Astrocyte of the spinal cord (primary cell): ENCODE data around the gene KRT75.

Experiments
- DNase-seq: peaks from one replicate; pipeline ENCODE4 v3.0.0; 2011; ENCODE audit warnings: low read depth, low spot score
- H3K4me3 ChIP-seq: 2 replicates; pipeline ENCODE4 v1.5.1; 2011; ENCODE audit warnings: low read depth, mild to moderate bottlenecking, low read length, moderate library complexity
- in situ Hi-C: cut with HindIII; loops from 2 replicates; pipeline ENCODE4 v1.10.0; 2017; ENCODE audit warnings: low sequenced_read_pairs
- TF ChIP-seq, protein P1 (sequence below): IDR thresholded peaks from 2 replicates; pipeline ENCODE4 v1.5.1; 2012; ENCODE audit warnings: low read depth, mild to moderate bottlenecking, low read length, inconsistent platforms

The KRT75 gene

GRCh38 chr12:52436828-52437474 lies 2.8 kb upstream of the KRT75 start:
- TF ChIP-seq, protein P1, sequence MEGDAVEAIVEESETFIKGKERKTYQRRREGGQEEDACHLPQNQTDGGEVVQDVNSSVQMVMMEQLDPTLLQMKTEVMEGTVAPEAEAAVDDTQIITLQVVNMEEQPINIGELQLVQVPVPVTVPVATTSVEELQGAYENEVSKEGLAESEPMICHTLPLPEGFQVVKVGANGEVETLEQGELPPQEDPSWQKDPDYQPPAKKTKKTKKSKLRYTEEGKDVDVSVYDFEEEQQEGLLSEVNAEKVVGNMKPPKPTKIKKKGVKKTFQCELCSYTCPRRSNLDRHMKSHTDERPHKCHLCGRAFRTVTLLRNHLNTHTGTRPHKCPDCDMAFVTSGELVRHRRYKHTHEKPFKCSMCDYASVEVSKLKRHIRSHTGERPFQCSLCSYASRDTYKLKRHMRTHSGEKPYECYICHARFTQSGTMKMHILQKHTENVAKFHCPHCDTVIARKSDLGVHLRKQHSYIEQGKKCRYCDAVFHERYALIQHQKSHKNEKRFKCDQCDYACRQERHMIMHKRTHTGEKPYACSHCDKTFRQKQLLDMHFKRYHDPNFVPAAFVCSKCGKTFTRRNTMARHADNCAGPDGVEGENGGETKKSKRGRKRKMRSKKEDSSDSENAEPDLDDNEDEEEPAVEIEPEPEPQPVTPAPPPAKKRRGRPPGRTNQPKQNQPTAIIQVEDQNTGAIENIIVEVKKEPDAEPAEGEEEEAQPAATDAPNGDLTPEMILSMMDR: no peak
- no peak overlapping the region for H3K4me3 ChIP-seq
- in situ Hi-C loops: no loop called here
- DNase-seq: no peak

- TF ChIP-seq, protein P1: no peak
- peak; percentile 45 for DNase-seq
- in situ Hi-C loops: no loop called here
- no peak overlapping the region for H3K4me3 ChIP-seq
Measured at GRCh38 chr12:52436000-52436827, 2.0 kb upstream of the KRT75 start.

GRCh38 chr12:52435659-52435999 lies 1.5 kb upstream of the KRT75 start:
- TF ChIP-seq, protein P1: no peak
- H3K4me3 ChIP-seq: no peak overlapping the region
- in situ Hi-C loops: no loop called here
- no peak for DNase-seq

- TF ChIP-seq, protein P1: no peak
- in situ Hi-C loops: no loop called here
- no peak for DNase-seq
- H3K4me3 ChIP-seq: no peak overlapping the region
Measured at GRCh38 chr12:52434760-52435530, 774 bp upstream of the KRT75 start.

DNA sequence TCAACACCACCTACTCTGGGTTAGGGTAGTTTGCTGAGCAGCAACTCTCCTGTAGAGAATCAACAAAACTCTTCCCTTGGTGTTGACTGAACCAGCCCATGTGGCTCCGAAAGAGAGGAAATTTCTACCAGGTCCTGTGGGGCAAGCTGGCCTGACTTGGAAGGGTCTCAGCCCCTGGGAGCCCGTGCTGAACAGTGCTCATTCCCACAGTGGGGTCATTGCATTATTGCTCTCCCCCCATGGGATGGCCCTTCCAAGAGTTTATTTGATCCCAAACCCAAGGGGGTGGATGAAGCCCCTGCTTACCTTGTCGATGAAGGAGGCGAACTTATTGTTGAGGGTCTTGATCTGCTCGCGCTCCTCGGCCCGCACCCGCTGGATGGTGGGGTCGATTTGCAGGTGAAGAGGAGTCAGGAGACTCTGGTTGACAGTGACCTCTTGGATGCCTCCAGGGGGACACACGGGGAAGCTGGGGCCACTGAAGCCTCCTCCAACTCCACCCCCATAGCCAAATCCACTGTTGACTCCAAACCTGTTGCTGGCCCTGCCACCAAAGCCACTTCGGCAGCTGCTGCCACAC lies 580 bp downstream of the KRT75 start:
- in situ Hi-C loops: no loop called here
- DNase-seq: no peak
- TF ChIP-seq, protein P1: no peak
- H3K4me3 ChIP-seq: no peak overlapping the region

- in situ Hi-C loops: no loop called here
- TF ChIP-seq, protein P1: no peak
- H3K4me3 ChIP-seq: no peak overlapping the region
- DNase-seq: no peak
Measured at GRCh38 chr12:52432559-52433207, 1.5 kb downstream of the KRT75 start.
